Neutrophil (primary cell): ENCODE measurements around the gene SLC40A1.

Source experiments
- H3K27ac ChIP-seq: fragments of 200-600 bp; sonication (generic); 2 replicates; pipeline ENCODE4 v1.5.1; 2016; ENCODE audit warnings: mild to moderate bottlenecking, moderate library complexity
- H3K27me3 ChIP-seq: fragments of 200-600 bp; sonication (generic); 2 replicates; pipeline ENCODE4 v1.6.0; 2016; ENCODE audit warnings: mild to moderate bottlenecking
- H3K36me3 ChIP-seq: fragments of 200-600 bp; sonication (generic); 2 replicates; pipeline ENCODE4 v1.5.1; 2017
- H3K4me1 ChIP-seq, 2 experiments: fragments of 200-600 bp in 1 of 2; sonication (generic) in 1 of 2; 1 replicate in 1 of 2; 2 replicates in 1 of 2; pipeline versions ENCODE4 v1.5.1 to v1.6.1; 2013 to 2016; ENCODE audit warnings: low read depth in 1 of 2, low read length in 1 of 2, mild to moderate bottlenecking in 1 of 2, moderate library complexity in 1 of 2; ENCODE audit not compliant: control insufficient read depth in 1 of 2, insufficient read depth in 1 of 2
- H3K4me3 ChIP-seq, 2 experiments: fragments of 200-600 bp in 1 of 2; sonication (generic) in 1 of 2; 1 replicate in 1 of 2; 2 replicates in 1 of 2; pipeline ENCODE4 v1.5.1; 2013 to 2016; ENCODE audit warnings: low read depth in 1 of 2, low read length in 1 of 2, mild to moderate bottlenecking in 1 of 2, moderate library complexity in 1 of 2
- H3K9me3 ChIP-seq: fragments of 200-600 bp; sonication (generic); 2 replicates; pipeline ENCODE4 v1.5.1; 2016
- CTCF ChIP-seq: fragments of 200-600 bp; sonication (generic); IDR thresholded peaks from 2 replicates; pipeline ENCODE4 v1.5.1; 2016; ENCODE audit warnings: antibody characterized with exemption

Gene SLC40A1

GRCh38 chr2:189543367-189543766 is 37.2 kb downstream of the SLC40A1 start:
- no peak for TF ChIP-seq CTCF
- Histone ChIP-seq H3K4me3 (no peak overlapping the region), H3K9me3 (no peaks in the 10 kb centered on the region), H3K27me3 (no peaks in the 10 kb centered on the region), H3K4me1 (peaks cover 16 to 17% of the 10 kb centered on the region in 2 experiments), H3K27ac (peak overlapping the region; percentile 3), H3K36me3 (no peaks in the 10 kb centered on the region)

GRCh38 chr2:189542145-189542882 is 38.3 kb downstream of the SLC40A1 start:
- no peak overlapping the region for H3K27ac ChIP-seq
- no peaks in the 10 kb centered on the region for H3K27me3 ChIP-seq
- no peak overlapping the region for H3K4me3 ChIP-seq
- H3K4me1 ChIP-seq: peaks cover 16 to 17% of the 10 kb centered on the region in 2 experiments
- H3K9me3 ChIP-seq: no peaks in the 10 kb centered on the region
- TF ChIP-seq CTCF: no peak
- H3K36me3 ChIP-seq: no peaks in the 10 kb centered on the region

GRCh38 chr2:189541591-189541990 is 39.0 kb downstream of the SLC40A1 start:
- H3K4me1 ChIP-seq: peaks cover 16 to 17% of the 10 kb centered on the region in 2 experiments
- no peak for TF ChIP-seq CTCF
- H3K4me3 ChIP-seq: no peak overlapping the region
- H3K27ac ChIP-seq: no peak overlapping the region
- no peaks in the 10 kb centered on the region for H3K27me3 ChIP-seq
- no peaks in the 10 kb centered on the region for H3K9me3 ChIP-seq
- H3K36me3 ChIP-seq: no peaks in the 10 kb centered on the region

GRCh38 chr2:189540551-189540950 is 40.0 kb downstream of the SLC40A1 start:
- H3K9me3 ChIP-seq: no peaks in the 10 kb centered on the region
- H3K27ac ChIP-seq: no peak overlapping the region
- H3K4me1 ChIP-seq: peaks cover 16 to 17% of the 10 kb centered on the region in 2 experiments
- H3K36me3 ChIP-seq: no peaks in the 10 kb centered on the region
- no peaks in the 10 kb centered on the region for H3K27me3 ChIP-seq
- TF ChIP-seq CTCF: no peak
- no peak overlapping the region for H3K4me3 ChIP-seq

- Histone ChIP-seq H3K36me3 (no peaks in the 10 kb centered on the region), H3K4me1 (peaks cover 11 to 12% of the 10 kb centered on the region in 2 experiments), H3K9me3 (no peaks in the 10 kb centered on the region), H3K4me3 (no peak overlapping the region), H3K27me3 (no peaks in the 10 kb centered on the region), H3K27ac (no peak overlapping the region)
- no peak for TF ChIP-seq CTCF
Observed at GRCh38 chr2:189538402-189538801, 42.2 kb downstream of the SLC40A1 start.
